ENCODE data around the gene ZNF865.

ZNF865 gene

GRCh38 chr19:55654868-55655647, 49.6 kb downstream of the ZNF865 start, which contains the start of gene U2AF2:
Gene U2AF2, plus strand, starts transcription at chr19:55655035. Its CDS starts 70 bp downstream, at chr19:55655105.
- in situ Hi-C loops (cut with MboI; ENCODE audit: low sequenced_read_pairs): no loop called here

GRCh38 chr19:55655648-55656040, 50.2 kb downstream of the ZNF865 start:
- in situ Hi-C loops (cut with MboI; ENCODE audit: low sequenced_read_pairs): no loop called here

- in situ Hi-C loops (cut with MboI; ENCODE audit: low sequenced_read_pairs): no loop called here
Observed at GRCh38 chr19:55656552-55656951, 51.1 kb downstream of the ZNF865 start.

GRCh38 chr19:55656988-55657747, 51.7 kb downstream of the ZNF865 start:
- in situ Hi-C loops (cut with MboI; ENCODE audit: low sequenced_read_pairs): no loop called here

GRCh38 chr19:55658846-55659459, 53.5 kb downstream of the ZNF865 start:
- in situ Hi-C loops (cut with MboI; ENCODE audit: low sequenced_read_pairs): no loop called here

- in situ Hi-C loops (cut with MboI; ENCODE audit: low sequenced_read_pairs): no loop called here
Observed at GRCh38 chr19:55659822-55660221, 54.4 kb downstream of the ZNF865 start.

GRCh38 chr19:55660404-55660803, 55.0 kb downstream of the ZNF865 start:
- in situ Hi-C loops (cut with MboI; ENCODE audit: low sequenced_read_pairs): no loop called here

- in situ Hi-C loops (cut with MboI; ENCODE audit: low sequenced_read_pairs): no loop called here
Observed at GRCh38 chr19:55660991-55661390, 55.5 kb downstream of the ZNF865 start.

- in situ Hi-C loops (cut with MboI; ENCODE audit: low sequenced_read_pairs): no loop called here
Observed at GRCh38 chr19:55661826-55662225, 56.4 kb downstream of the ZNF865 start.

GRCh38 chr19:55663846-55664536, 58.5 kb downstream of the ZNF865 start:
- in situ Hi-C loops (cut with MboI; ENCODE audit: low sequenced_read_pairs): no loop called here

GRCh38 chr19:55666343-55667005, 61.0 kb downstream of the ZNF865 start:
- in situ Hi-C loops (cut with MboI; ENCODE audit: low sequenced_read_pairs): no loop called here

All from HL-60/S4 treated with phorbol 12-myristate 13-acetate at 8.2 ng/mL for 4 days and 3 days (cell line).